Activated CD8-positive, alpha-beta T cell treated with anti-CD3 and anti-CD28 coated beads for 36 hours (primary cell): ENCODE measurements around the gene PA2G4. TPM values are rescaled to one million over a fixed set of nuclear protein-coding genes. Genes with fewer than 3 reads are reported as not detected.
"Not testable (repeated sequence)": the region's sequence is repeated elsewhere in the genome, so short reads cannot be mapped to it uniquely, and the experiment has no call there.

ENCODE experiments used
- ATAC-seq: fragments of 200-7000 bp; cut with Tn5 transposase; one replicate; pipeline ENCODE4 v1.10.0; 2021; ENCODE audit warnings: mild to moderate bottlenecking, moderate library complexity
- CTCF ChIA-PET: fragments of 350-600 bp; sonication (Branson Sonifier 250); formaldehyde crosslinking; loops from one replicate; lab custom pipeline; 2021; ENCODE audit warnings: antibody characterized with exemption; lab: Charles Lee
- POLR2A ChIA-PET: fragments of 350-600 bp; sonication (Branson Sonifier 250); formaldehyde crosslinking; loops from one replicate; lab custom pipeline; 2021; ENCODE audit warnings: antibody characterized with exemption; lab: Charles Lee
- DNase-seq: peaks from one replicate; pipeline ENCODE4 v3.0.0-alpha.2; 2020
- H3K27ac Mint-ChIP-seq: one replicate; pipeline ENCODE4 v1.8.0; 2021; ENCODE audit warnings: mild to moderate bottlenecking, mixed read lengths
- H3K27me3 Mint-ChIP-seq: one replicate; pipeline ENCODE4 v1.8.0; 2021; ENCODE audit warnings: mixed read lengths
- H3K36me3 Mint-ChIP-seq: one replicate; pipeline ENCODE4 v1.8.0; 2021; ENCODE audit warnings: low read depth, mixed read lengths
- H3K4me1 Mint-ChIP-seq: one replicate; pipeline ENCODE4 v1.8.0; 2021; ENCODE audit warnings: low read depth, mixed read lengths
- H3K4me3 Mint-ChIP-seq: one replicate; pipeline ENCODE4 v1.8.0; 2021; ENCODE audit warnings: mild to moderate bottlenecking, moderate library complexity, mixed read lengths
- H3K9me3 Mint-ChIP-seq: one replicate; pipeline ENCODE4 v1.8.0; 2021; ENCODE audit warnings: mixed read lengths
- intact Hi-C: fragments of 100-400 bp; cut with micrococcal nuclease; formaldehyde crosslinking; loops from one replicate; pipeline ENCODE4 v1.10.0; 2022
- total RNA-seq, 2 experiments: library from RNA; stranded (reverse); gene quantifications; one replicate each; pipeline ENCODE4 v1.2.3, GENCODE V29; 2021
- TF ChIP-seq, protein P1 (sequence below): fragments of 200-600 bp; IDR thresholded peaks from one replicate; pipeline ENCODE4 v1.8.0; 2022; ENCODE audit warnings: antibody characterized with exemption, mild to moderate bottlenecking

The PA2G4 gene
- total RNA-seq, result 100 to 1,000 TPM; 447 to 455 TPM

DNA sequence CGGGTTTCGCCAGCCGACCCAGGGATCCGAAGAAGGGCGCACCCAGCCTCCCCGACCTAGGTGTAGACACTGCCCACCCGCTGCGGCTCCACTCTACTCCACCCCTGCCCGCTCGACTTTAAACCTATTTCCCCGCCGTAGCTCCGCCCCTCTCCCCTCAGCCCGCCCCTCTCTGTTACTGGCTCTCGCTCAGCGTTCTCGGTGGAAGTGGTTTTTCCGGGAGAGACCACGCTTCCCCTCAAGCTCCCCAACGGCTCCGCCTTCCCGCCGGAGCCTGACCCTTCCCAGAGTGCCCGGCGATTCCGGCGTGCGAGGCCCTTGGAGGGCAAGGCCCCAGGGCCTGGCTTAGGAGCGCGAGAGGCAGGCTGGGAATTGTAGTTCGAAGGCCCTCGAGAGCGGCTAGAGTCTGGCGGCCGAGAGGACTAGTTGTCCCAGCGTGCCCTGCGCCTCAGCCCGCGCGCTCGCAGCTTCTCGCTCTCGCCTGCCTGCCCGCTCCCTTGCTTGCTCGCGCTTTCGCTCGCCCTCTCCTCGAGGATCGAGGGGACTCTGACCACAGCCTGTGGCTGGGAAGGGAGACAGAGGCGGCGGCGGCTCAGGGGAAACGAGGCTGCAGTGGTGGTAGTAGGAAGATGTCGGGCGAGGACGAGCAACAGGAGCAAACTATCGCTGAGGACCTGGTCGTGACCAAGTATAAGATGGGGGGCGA, at the start of gene PA2G4:
TSS of gene PA2G4 (plus strand) at position 451 of the 706 bp plus-strand sequence. CDS start at position 630, 179 bp downstream.
- ChIA-PET POLR2A (interaction anchor here (0.5 to 9.1 kb wide), 25 partner anchors 9 to 385 kb away, joined by 3 to 162 read pairs (median 7); partner anchors contain the start of genes ERBB3, ESYT1, PYM1 and RAB5B), CTCF (interaction anchor here (0.8 to 8.1 kb wide), 17 partner anchors 9 to 164 kb away, joined by 3 to 53 read pairs (median 6); partner anchors contain the start of genes ERBB3, ESYT1, SMARCC2 and SUOX)
- ATAC-seq (peak; percentile 94), DNase-seq (peak; percentile 100)
- Mint-ChIP-seq H3K4me1 (peaks cover 47% of the 10 kb centered on the region), H3K4me3 (peak within 1 kb of the TSS; percentile 95), H3K9me3 (no peaks in the 10 kb centered on the region), H3K27me3 (no peaks in the 10 kb centered on the region), H3K36me3 (peaks cover 43% of the 10 kb centered on the region), H3K27ac (peak within 1 kb of the TSS; percentile 99)
- TF ChIP-seq, protein P1, sequence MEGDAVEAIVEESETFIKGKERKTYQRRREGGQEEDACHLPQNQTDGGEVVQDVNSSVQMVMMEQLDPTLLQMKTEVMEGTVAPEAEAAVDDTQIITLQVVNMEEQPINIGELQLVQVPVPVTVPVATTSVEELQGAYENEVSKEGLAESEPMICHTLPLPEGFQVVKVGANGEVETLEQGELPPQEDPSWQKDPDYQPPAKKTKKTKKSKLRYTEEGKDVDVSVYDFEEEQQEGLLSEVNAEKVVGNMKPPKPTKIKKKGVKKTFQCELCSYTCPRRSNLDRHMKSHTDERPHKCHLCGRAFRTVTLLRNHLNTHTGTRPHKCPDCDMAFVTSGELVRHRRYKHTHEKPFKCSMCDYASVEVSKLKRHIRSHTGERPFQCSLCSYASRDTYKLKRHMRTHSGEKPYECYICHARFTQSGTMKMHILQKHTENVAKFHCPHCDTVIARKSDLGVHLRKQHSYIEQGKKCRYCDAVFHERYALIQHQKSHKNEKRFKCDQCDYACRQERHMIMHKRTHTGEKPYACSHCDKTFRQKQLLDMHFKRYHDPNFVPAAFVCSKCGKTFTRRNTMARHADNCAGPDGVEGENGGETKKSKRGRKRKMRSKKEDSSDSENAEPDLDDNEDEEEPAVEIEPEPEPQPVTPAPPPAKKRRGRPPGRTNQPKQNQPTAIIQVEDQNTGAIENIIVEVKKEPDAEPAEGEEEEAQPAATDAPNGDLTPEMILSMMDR, result no peak
- intact Hi-C loops, result loop anchor here (1.0 kb wide), 1 partner anchor 48 kb away; the partner anchor contains the start of gene MYL6B

DNA sequence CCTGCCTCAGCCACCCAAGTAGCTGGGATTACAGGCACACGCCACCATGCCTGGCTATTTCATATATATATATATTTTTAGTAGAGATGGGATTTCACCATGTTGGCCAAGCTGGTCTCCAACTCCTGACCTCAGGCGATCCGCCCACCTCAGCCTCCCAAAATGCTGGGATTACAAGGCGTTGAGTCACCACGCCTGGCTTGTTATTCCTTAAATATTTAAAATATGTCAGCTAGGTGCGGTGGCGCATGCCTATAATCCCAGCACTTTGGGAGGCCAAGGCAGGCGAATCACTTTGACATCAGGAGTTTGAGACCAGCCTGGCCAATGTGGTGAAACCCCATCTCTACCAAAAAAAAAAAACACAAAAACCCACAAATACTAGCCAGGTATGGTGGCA, 44.4 kb upstream of the PA2G4 start:
- H3K4me1 Mint-ChIP-seq, ATAC-seq, H3K36me3 Mint-ChIP-seq, intact Hi-C loops, H3K27me3 Mint-ChIP-seq, DNase-seq, H3K4me3 Mint-ChIP-seq, H3K27ac Mint-ChIP-seq, H3K9me3 Mint-ChIP-seq: not testable (repeated sequence)
- ChIA-PET POLR2A (interaction anchor here (0.6 to 1.0 kb wide), 2 partner anchors 10 to 174 kb away, joined by 3 read pairs; no protein-coding TSS in a partner anchor), CTCF (interaction anchor here (0.7 to 2.4 kb wide), 2 partner anchors 13 to 15 kb away, joined by 3 to 7 read pairs; no protein-coding TSS in a partner anchor)

DNA sequence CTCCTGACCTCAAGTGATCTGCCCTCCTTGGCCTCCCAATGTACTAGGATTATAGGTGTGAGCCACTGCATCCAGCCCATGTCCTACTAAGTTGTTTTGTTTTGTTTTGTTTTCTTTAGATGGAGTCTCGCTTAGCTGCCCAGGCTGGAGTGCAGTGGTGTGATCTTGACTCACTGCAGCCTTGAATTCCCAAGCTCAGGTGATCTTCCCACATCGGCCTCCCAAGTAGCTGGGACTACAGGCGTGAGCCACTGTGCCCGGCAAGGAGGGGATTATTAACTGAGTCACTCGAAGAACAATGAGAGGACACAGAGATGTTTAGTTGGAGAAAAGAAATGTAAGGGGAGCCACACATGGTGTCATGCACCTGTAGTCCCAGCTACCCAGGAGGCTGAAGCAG, 42.4 kb upstream of the PA2G4 start:
- intact Hi-C loops, result no loop called here
- Mint-ChIP-seq H3K36me3 (no peaks in the 10 kb centered on the region), H3K9me3 (no peaks in the 10 kb centered on the region), H3K4me1 (peaks cover 2% of the 10 kb centered on the region), H3K4me3 (no peak overlapping the region), H3K27ac (no peak overlapping the region), H3K27me3 (peaks cover 2% of the 10 kb centered on the region)
- POLR2A ChIA-PET, result interaction anchor here (0.8 to 0.9 kb wide), 2 partner anchors 55 to 66 kb away, joined by 3 to 4 read pairs; partner anchors contain the start of gene ZC3H10
- TF ChIP-seq, protein P1, result no peak
- ATAC-seq (no peak), DNase-seq (no peak)
- CTCF ChIA-PET, result interaction anchor here (1.4 kb wide), 1 partner anchor 24 kb away, joined by 4 read pairs; no protein-coding TSS in a partner anchor

DNA sequence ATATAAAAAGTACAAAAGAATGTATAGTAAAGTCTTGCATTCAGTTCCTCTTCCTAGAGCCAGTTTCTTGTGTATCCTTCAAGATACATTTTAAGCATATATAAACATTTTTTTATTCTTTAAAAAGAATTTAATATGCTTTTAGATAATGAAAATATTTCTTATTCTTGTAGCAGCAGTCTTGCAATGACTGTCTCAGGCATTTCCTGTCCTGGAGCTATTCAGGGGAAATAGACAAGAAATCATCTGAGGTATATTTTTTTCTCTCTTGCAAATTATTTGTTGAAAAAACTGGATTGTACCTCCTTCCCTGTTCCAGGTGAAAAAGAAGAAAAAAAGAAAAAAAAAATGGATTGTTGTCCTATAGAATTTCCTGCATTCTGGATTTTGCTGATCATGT, 41.4 kb upstream of the PA2G4 start:
- POLR2A ChIA-PET, result no interaction called here
- DNase-seq, result no peak
- CTCF ChIA-PET, result no interaction called here

DNA sequence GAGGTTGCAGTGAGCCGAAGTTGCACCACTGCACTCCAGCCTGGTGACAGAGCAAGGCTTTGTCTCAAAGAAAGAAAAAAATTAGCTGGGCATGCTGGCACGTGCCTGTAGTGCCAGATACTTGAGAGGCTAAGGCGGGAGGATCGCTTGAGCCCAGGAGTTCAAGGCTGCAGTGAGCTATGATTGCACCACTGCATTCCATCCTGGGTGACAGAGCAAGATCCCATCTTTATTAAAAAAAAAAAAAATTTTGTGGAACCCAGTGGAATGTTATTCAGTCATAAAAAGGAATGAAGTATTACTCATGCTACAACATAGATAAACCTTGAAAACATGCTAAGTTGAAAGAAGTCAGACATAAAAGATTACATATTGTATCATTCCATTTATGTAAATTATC, 32.7 kb upstream of the PA2G4 start:
- Mint-ChIP-seq H3K9me3 (no peaks in the 10 kb centered on the region), H3K4me3 (no peak overlapping the region), H3K36me3 (no peaks in the 10 kb centered on the region), H3K4me1 (peaks cover 4% of the 10 kb centered on the region), H3K27ac (no peak overlapping the region), H3K27me3 (no peaks in the 10 kb centered on the region)
- intact Hi-C loops, result no loop called here
- no peak for ATAC-seq
- TF ChIP-seq, protein P1, result no peak
- no peak for DNase-seq
- POLR2A ChIA-PET, result no interaction called here
- CTCF ChIA-PET, result interaction anchor here (0.7 to 1.8 kb wide), 2 partner anchors 14 to 74 kb away, joined by 3 to 4 read pairs; partner anchors contain the start of gene SUOX

More for the DNA sequence above, 41.4 kb upstream of the PA2G4 start:
- Mint-ChIP-seq H3K4me3 (no peak overlapping the region), H3K27ac (no peak overlapping the region), H3K36me3 (no peaks in the 10 kb centered on the region), H3K9me3 (no peaks in the 10 kb centered on the region), H3K27me3 (peaks cover 2% of the 10 kb centered on the region), H3K4me1 (peaks cover 4% of the 10 kb centered on the region)
- intact Hi-C loops, result no loop called here
- no peak for ATAC-seq
- TF ChIP-seq, protein P1, result no peak
